Measurements from ENCODE around the gene TMPRSS4.

DNA sequence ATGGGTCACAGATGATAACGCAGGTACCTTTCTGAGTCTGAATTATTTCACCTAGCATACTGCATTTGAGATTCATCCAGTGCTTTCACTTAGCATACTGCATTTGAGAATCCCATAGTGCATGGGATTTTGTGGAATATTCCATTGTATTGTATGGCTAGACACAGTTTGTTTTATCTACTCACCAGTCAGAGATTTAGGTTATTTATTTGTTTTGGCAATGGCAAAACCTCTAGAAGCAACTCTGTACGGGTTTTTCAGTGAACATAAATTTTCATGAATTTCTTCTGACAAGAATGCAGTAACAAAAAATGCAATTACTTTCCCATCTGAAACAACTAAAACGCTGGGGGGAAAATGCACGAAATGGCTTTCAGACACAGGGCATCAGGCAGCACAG lies 51.4 kb downstream of the TMPRSS4 start:
- TF ChIP-seq, protein P1, sequence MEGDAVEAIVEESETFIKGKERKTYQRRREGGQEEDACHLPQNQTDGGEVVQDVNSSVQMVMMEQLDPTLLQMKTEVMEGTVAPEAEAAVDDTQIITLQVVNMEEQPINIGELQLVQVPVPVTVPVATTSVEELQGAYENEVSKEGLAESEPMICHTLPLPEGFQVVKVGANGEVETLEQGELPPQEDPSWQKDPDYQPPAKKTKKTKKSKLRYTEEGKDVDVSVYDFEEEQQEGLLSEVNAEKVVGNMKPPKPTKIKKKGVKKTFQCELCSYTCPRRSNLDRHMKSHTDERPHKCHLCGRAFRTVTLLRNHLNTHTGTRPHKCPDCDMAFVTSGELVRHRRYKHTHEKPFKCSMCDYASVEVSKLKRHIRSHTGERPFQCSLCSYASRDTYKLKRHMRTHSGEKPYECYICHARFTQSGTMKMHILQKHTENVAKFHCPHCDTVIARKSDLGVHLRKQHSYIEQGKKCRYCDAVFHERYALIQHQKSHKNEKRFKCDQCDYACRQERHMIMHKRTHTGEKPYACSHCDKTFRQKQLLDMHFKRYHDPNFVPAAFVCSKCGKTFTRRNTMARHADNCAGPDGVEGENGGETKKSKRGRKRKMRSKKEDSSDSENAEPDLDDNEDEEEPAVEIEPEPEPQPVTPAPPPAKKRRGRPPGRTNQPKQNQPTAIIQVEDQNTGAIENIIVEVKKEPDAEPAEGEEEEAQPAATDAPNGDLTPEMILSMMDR (IDR thresholded peaks at IDR 0.05) = no peak
- no peak for TF ChIP-seq EZH2 (IDR thresholded peaks at IDR 0.05; ENCODE audit: borderline replicate concordance, insufficient read depth, low read depth, low read length, poor library complexity, severe bottlenecking)

Measured in B cell (primary cell).